HG03196 (cell line): ENCODE results near the gene NOP9.
"Not testable (repeated sequence)": the region's sequence is repeated elsewhere in the genome, so short reads cannot be mapped to it uniquely, and the experiment has no call there.

Source experiments
- ATAC-seq: cut with Tn5 transposase; IDR thresholded peaks from one replicate; pipeline ENCODE4 v1.9.1; 2021; ENCODE audit not compliant: unreplicated experiment

NOP9 gene

GRCh38 chr14:24349742-24350141 lies 50.1 kb downstream of the NOP9 start:
- ATAC-seq = no peak

- ATAC-seq = no peak
Observed at GRCh38 chr14:24351517-24351916, 51.9 kb downstream of the NOP9 start.

DNA sequence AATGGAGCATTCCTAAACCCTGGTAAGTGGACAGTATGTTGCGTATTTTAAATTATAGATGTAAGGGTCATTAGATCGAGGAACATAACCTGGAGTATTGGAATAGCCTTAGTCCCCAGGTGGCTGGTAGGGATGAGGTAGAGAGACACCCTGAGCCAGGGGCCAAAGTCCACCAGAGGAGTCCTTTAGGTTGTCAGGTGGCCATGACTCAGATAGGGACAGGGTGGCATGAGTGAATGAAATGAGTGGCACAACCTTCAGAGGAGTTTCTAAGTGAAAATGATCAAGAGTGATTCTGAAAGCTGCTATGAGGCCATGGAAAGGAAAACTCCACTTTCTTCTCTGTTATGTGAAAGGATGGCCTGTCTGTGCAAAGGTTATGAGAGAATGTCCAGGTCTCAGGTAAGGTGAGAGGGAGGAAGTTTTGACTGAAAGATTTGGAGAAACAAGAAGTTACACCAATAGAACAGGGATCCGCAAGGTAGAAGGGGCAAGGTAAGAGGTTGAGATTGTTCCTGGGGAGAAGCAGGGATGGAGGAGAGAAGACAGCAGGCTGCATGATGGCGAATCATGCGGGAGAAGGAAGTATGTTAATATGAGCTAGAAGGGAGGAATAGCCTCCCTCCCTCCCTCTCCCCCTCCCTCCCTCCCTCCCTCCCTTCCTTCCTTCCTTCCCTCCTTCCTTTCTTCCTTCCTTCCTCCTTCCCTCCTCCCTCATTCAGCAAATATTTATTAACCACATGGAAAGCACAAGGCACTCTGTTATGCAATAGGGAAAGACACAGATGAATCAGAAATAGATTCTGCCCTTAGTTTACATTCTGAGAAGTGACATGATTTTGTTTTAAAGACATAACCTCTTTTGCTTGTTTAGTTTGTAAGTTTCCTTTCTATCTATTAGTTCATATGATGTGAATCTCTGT lies 54.2 kb downstream of the NOP9 start:
- ATAC-seq = no peak

GRCh38 chr14:24354482-24354825 lies 54.8 kb downstream of the NOP9 start:
- ATAC-seq = not testable (repeated sequence)

GRCh38 chr14:24355009-24355408 lies 55.4 kb downstream of the NOP9 start:
- ATAC-seq = no peak

GRCh38 chr14:24356208-24356607 lies 56.6 kb downstream of the NOP9 start:
- no peak for ATAC-seq
